WTC11 (cell line): ENCODE results near the gene PGBD1. TPM values are rescaled to one million over a fixed set of nuclear protein-coding genes. Genes with fewer than 3 reads are reported as not detected.

ENCODE experiments used
- ATAC-seq: fragments of 200-7000 bp; cut with Tn5 transposase; 2 replicates; pipeline ENCODE4 v1.10.0; 2021; ENCODE audit warnings: mild to moderate bottlenecking, moderate library complexity
- CTCF ChIA-PET: fragments of 300-600 bp; sonication (Branson Sonifier 250); formaldehyde crosslinking; loops from one replicate; lab custom pipeline; 2021; ENCODE audit warnings: antibody characterized with exemption; lab: Charles Lee
- POLR2A ChIA-PET: fragments of 350-600 bp; sonication (Branson Sonifier 250); formaldehyde crosslinking; loops from one replicate; lab custom pipeline; 2021; ENCODE audit warnings: antibody characterized with exemption; lab: Charles Lee
- DNase-seq: peaks from one replicate; pipeline ENCODE4 v3.0.0; 2021; ENCODE audit warnings: low spot score
- H3K27ac Mint-ChIP-seq: 2 replicates; pipeline ENCODE4 v1.8.0; 2021; ENCODE audit warnings: mixed read lengths
- H3K27me3 Mint-ChIP-seq: 2 replicates; pipeline ENCODE4 v1.8.0; 2021; ENCODE audit warnings: low read depth, mild to moderate bottlenecking, moderate library complexity, mixed read lengths
- H3K36me3 Mint-ChIP-seq: 2 replicates; pipeline ENCODE4 v1.8.0; 2021; ENCODE audit warnings: mixed read lengths
- H3K4me1 Mint-ChIP-seq: 2 replicates; pipeline ENCODE4 v1.8.0; 2022; ENCODE audit warnings: mixed read lengths
- H3K4me3 Mint-ChIP-seq: 2 replicates; pipeline ENCODE4 v1.8.0; 2021; ENCODE audit warnings: mild to moderate bottlenecking, moderate library complexity, mixed read lengths
- H3K9me3 Mint-ChIP-seq: 2 replicates; pipeline ENCODE4 v1.8.0; 2021; ENCODE audit warnings: mixed read lengths
- CBFB ChIP-seq: sonication (generic); formaldehyde crosslinking; IDR thresholded peaks from 2 replicates; pipeline ENCODE4 v1.8.1; 2022; ENCODE audit warnings: mild to moderate bottlenecking, low read depth, missing genetic modification reagents
- EMX1 ChIP-seq: fragments of 250-450 bp; sonication (Bioruptor Pico); IDR thresholded peaks from 2 replicates; pipeline ENCODE4 v1.8.0; 2021; ENCODE audit warnings: mild to moderate bottlenecking
- ESRRA ChIP-seq: sonication (generic); formaldehyde crosslinking; IDR thresholded peaks from 2 replicates; pipeline ENCODE4 v1.8.1; 2022; ENCODE audit warnings: mild to moderate bottlenecking, missing genetic modification reagents, borderline replicate concordance
- FOXP1 ChIP-seq: sonication (generic); formaldehyde crosslinking; IDR thresholded peaks from 2 replicates; pipeline ENCODE4 v1.8.0; 2022; ENCODE audit warnings: missing genetic modification reagents, mild to moderate bottlenecking, moderate library complexity, borderline replicate concordance
- GABPB1 ChIP-seq: sonication (generic); formaldehyde crosslinking; IDR thresholded peaks from 2 replicates; pipeline ENCODE4 v1.8.1; 2023; ENCODE audit warnings: mild to moderate bottlenecking, missing genetic modification reagents
- HMGA2 ChIP-seq: fragments of 250-450 bp; sonication (Bioruptor Pico); IDR thresholded peaks from 2 replicates; pipeline ENCODE4 v1.4.0; 2021; ENCODE audit warnings: mild to moderate bottlenecking, moderate library complexity
- JAZF1 ChIP-seq: fragments of 250-450 bp; sonication (Bioruptor Pico); IDR thresholded peaks from 2 replicates; pipeline ENCODE4 v1.9.0; 2021; ENCODE audit warnings: moderate library complexity, mild to moderate bottlenecking, inconsistent platforms
- JUN ChIP-seq: sonication (generic); formaldehyde crosslinking; IDR thresholded peaks from 2 replicates; pipeline ENCODE4 v1.8.0; 2023; ENCODE audit warnings: mild to moderate bottlenecking, missing genetic modification reagents
- NFYB ChIP-seq: sonication (generic); formaldehyde crosslinking; conservative IDR thresholded peaks from 2 replicates; pipeline ENCODE4 v1.8.0; 2022; ENCODE audit warnings: low read depth, missing genetic modification reagents
- NR1H2 ChIP-seq: sonication (generic); formaldehyde crosslinking; IDR thresholded peaks from 2 replicates; pipeline ENCODE4 v1.9.0; 2021; ENCODE audit warnings: mild to moderate bottlenecking, moderate library complexity, missing genetic modification reagents
- NR3C1 ChIP-seq: sonication (generic); formaldehyde crosslinking; conservative IDR thresholded peaks from 2 replicates; pipeline ENCODE4 v1.8.1; 2023; ENCODE audit warnings: low read depth, mild to moderate bottlenecking, missing genetic modification reagents
- PRRX2 ChIP-seq: fragments of 250-450 bp; sonication (Bioruptor Pico); IDR thresholded peaks from 2 replicates; pipeline ENCODE4 v1.8.0; 2021; ENCODE audit warnings: mild to moderate bottlenecking
- TEAD1 ChIP-seq: sonication (generic); formaldehyde crosslinking; IDR thresholded peaks from 2 replicates; pipeline ENCODE4 v1.8.0; 2022; ENCODE audit warnings: mild to moderate bottlenecking, missing genetic modification reagents
- ZNF138 ChIP-seq: sonication (generic); formaldehyde crosslinking; conservative IDR thresholded peaks from 2 replicates; pipeline ENCODE4 v1.8.1; 2022; ENCODE audit warnings: mild to moderate bottlenecking, moderate library complexity, missing genetic modification reagents
- ZNF263 ChIP-seq: sonication (generic); formaldehyde crosslinking; IDR thresholded peaks from 2 replicates; pipeline ENCODE4 v1.8.1; 2022; ENCODE audit warnings: low read depth, mild to moderate bottlenecking, moderate library complexity, missing genetic modification reagents
- ZNF416 ChIP-seq: fragments of 250-450 bp; sonication (Bioruptor Pico); IDR thresholded peaks from 2 replicates; pipeline ENCODE4 v1.9.0; 2021; ENCODE audit warnings: mild to moderate bottlenecking, inconsistent platforms
- ZNF423 ChIP-seq: fragments of 250-450 bp; sonication (Bioruptor Pico); IDR thresholded peaks from 2 replicates; pipeline ENCODE4 v2.1.2; 2022; ENCODE audit warnings: mild to moderate bottlenecking, moderate library complexity
- total RNA-seq: library from RNA; stranded (reverse); gene quantifications from 3 replicates; pipeline ENCODE4 v1.2.3, GENCODE V29; 2021
- TF ChIP-seq, protein P1 (sequence below): sonication (generic); formaldehyde crosslinking; IDR thresholded peaks from 2 replicates; pipeline ENCODE4 v1.8.0; 2022; ENCODE audit warnings: mild to moderate bottlenecking, missing genetic modification reagents
- TF ChIP-seq, protein P2 (sequence below): sonication (generic); formaldehyde crosslinking; IDR thresholded peaks from 2 replicates; pipeline ENCODE4 v1.8.0; 2022; ENCODE audit warnings: mild to moderate bottlenecking, missing genetic modification reagents
- TF ChIP-seq, protein P3 (sequence below): sonication (generic); formaldehyde crosslinking; conservative IDR thresholded peaks from 2 replicates; pipeline ENCODE4 v1.8.1; 2022; ENCODE audit warnings: mild to moderate bottlenecking, missing genetic modification reagents
- TF ChIP-seq, protein P4 (sequence below): fragments of 250-450 bp; sonication (Bioruptor Pico); IDR thresholded peaks from 2 replicates; pipeline ENCODE4 v1.8.0; 2021; ENCODE audit warnings: mild to moderate bottlenecking
- TF ChIP-seq, protein P5 (sequence below): sonication (generic); formaldehyde crosslinking; IDR thresholded peaks from 2 replicates; pipeline ENCODE4 v1.8.1; 2022; ENCODE audit warnings: mild to moderate bottlenecking, missing genetic modification reagents, moderate library complexity, borderline replicate concordance

Gene PGBD1
- total RNA-seq, 1 experiment from 2014 or later = 6.9 TPM

DNA sequence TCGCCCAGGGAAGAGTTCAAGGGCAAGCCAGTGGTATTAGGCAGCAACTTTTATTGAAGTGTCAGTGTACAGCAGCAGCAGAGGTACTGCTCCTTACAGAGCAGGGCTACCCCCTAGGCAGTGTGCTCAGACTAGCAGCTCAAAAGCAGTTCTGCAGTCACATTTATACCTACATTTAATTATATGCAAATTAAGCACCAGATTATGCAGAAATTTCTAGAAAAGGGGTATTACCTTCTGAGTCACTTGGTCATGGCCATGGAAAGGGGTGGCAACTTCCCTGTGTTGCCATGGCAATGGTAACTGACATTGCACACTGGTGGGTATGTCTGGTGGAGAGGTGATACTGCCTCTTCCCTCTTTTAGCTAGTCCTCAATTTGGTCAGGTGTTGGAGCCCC is 27.3 kb upstream of the PGBD1 start:
- H3K27me3 Mint-ChIP-seq = peaks cover 33% of the 10 kb centered on the region
- H3K9me3 Mint-ChIP-seq = no peaks in the 10 kb centered on the region
- H3K4me3 Mint-ChIP-seq = no peak overlapping the region
- no peak overlapping the region for H3K27ac Mint-ChIP-seq
- POLR2A ChIA-PET = no interaction called here
- no peak for ATAC-seq
- H3K4me1 Mint-ChIP-seq = peaks cover 12% of the 10 kb centered on the region
- TF ChIP-seq HMGA2 = no peak
- no peak for TF ChIP-seq FOXP1 (CRISPR knock-in tag)
- TF ChIP-seq, protein P1, sequence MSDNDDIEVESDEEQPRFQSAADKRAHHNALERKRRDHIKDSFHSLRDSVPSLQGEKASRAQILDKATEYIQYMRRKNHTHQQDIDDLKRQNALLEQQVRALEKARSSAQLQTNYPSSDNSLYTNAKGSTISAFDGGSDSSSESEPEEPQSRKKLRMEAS = no peak
- CTCF ChIA-PET = interaction anchor here (1.5 kb wide), 1 partner anchor 102 kb away, joined by 4 read pairs; no protein-coding TSS in a partner anchor
- DNase-seq = no peak
- H3K36me3 Mint-ChIP-seq = 0 out of 2 replicates have a peak, but pooled peaks cover 4% of the 10 kb centered on the region

DNA sequence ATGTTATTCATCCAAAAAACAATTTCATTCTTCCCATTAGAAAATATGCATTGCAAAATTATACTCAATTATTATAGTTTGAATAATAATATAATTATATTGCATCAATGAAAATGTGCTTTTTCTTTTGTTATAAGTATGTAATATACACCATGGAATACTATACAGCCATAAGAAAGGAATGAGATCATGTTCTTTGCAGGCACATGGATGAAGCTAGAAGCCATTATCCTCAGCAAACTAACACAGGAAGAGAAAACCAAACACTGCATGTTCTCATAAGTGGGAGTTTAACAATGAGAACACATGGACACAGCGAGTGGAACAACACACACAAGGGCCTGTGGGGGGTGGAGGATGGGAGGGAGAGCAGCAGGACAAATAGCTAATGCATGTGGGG is 24.3 kb upstream of the PGBD1 start:
- CTCF ChIA-PET = no interaction called here
- H3K4me1 Mint-ChIP-seq = peaks cover 7% of the 10 kb centered on the region
- H3K27ac Mint-ChIP-seq = no peak overlapping the region
- POLR2A ChIA-PET = no interaction called here
- peaks cover 58% of the 10 kb centered on the region for H3K27me3 Mint-ChIP-seq
- no peak overlapping the region for H3K4me3 Mint-ChIP-seq
- TF ChIP-seq NR3C1 (no peak), NR1H2 (CRISPR knock-in tag) (no peak), JUN (no peak), CBFB (no peak), TEAD1 (CRISPR knock-in tag) (no peak), EMX1 (CRISPR knock-in tag) (no peak), NFYB (CRISPR knock-in tag) (no peak), ZNF416 (CRISPR knock-in tag) (no peak), JAZF1 (CRISPR knock-in tag) (no peak), ESRRA (CRISPR knock-in tag) (no peak), GABPB1 (CRISPR knock-in tag) (no peak), PRRX2 (no peak), ZNF263 (CRISPR knock-in tag) (no peak), ZNF423 (CRISPR knock-in tag) (no peak), ZNF138 (CRISPR knock-in tag) (no peak)
- TF ChIP-seq, protein P2, sequence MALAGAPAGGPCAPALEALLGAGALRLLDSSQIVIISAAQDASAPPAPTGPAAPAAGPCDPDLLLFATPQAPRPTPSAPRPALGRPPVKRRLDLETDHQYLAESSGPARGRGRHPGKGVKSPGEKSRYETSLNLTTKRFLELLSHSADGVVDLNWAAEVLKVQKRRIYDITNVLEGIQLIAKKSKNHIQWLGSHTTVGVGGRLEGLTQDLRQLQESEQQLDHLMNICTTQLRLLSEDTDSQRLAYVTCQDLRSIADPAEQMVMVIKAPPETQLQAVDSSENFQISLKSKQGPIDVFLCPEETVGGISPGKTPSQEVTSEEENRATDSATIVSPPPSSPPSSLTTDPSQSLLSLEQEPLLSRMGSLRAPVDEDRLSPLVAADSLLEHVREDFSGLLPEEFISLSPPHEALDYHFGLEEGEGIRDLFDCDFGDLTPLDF (CRISPR knock-in tag) = no peak
- TF ChIP-seq, protein P1 = no peak
- TF ChIP-seq, protein P3, sequence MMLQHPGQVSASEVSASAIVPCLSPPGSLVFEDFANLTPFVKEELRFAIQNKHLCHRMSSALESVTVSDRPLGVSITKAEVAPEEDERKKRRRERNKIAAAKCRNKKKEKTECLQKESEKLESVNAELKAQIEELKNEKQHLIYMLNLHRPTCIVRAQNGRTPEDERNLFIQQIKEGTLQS (CRISPR knock-in tag) = no peak
- TF ChIP-seq, protein P4, sequence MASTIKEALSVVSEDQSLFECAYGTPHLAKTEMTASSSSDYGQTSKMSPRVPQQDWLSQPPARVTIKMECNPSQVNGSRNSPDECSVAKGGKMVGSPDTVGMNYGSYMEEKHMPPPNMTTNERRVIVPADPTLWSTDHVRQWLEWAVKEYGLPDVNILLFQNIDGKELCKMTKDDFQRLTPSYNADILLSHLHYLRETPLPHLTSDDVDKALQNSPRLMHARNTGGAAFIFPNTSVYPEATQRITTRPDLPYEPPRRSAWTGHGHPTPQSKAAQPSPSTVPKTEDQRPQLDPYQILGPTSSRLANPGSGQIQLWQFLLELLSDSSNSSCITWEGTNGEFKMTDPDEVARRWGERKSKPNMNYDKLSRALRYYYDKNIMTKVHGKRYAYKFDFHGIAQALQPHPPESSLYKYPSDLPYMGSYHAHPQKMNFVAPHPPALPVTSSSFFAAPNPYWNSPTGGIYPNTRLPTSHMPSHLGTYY (CRISPR knock-in tag) = no peak
- TF ChIP-seq, protein P5, sequence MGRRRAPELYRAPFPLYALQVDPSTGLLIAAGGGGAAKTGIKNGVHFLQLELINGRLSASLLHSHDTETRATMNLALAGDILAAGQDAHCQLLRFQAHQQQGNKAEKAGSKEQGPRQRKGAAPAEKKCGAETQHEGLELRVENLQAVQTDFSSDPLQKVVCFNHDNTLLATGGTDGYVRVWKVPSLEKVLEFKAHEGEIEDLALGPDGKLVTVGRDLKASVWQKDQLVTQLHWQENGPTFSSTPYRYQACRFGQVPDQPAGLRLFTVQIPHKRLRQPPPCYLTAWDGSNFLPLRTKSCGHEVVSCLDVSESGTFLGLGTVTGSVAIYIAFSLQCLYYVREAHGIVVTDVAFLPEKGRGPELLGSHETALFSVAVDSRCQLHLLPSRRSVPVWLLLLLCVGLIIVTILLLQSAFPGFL (CRISPR knock-in tag) = no peak
- ATAC-seq (no peak), DNase-seq (no peak)
- no peaks in the 10 kb centered on the region for H3K36me3 Mint-ChIP-seq
- no peaks in the 10 kb centered on the region for H3K9me3 Mint-ChIP-seq
